ENCODE data around the gene MAPK8. TPM values are rescaled to one million over a fixed set of nuclear protein-coding genes. Genes with fewer than 3 reads are reported as not detected.

The MAPK8 gene
- total and polyA plus RNA-seq, 9 of the 15 experiments (the other 6 are each of a cell fraction or from before 2014, with no cell fraction given) = 6.4 to 159 (median 71.0) TPM

- TF ChIP-seq REST (IDR thresholded peaks at IDR 0.05; ENCODE audit: borderline replicate concordance) (no peak), REST (CRISPR knock-in tag; IDR thresholded peaks at IDR 0.05; ENCODE audit: low read depth) (no peak), STAT5B (CRISPR knock-in tag; IDR thresholded peaks at IDR 0.05) (no peak), ZNF224 (CRISPR knock-in tag; IDR thresholded peaks at IDR 0.05) (no peak), HMG20A (CRISPR knock-in tag; conservative IDR thresholded peaks at IDR 0.05) (no peak), NONO (IDR thresholded peaks at IDR 0.05; ENCODE audit: low read depth in 2 of 2, low read length in 1 of 2) (no peak), SIX5 (IDR thresholded peaks at IDR 0.05; ENCODE audit: borderline replicate concordance in 1 of 2, insufficient read depth in 1 of 2, low read depth in 1 of 2, low read length in 2 of 2) (no peak), EZH2 (IDR thresholded peaks at IDR 0.05; ENCODE audit: borderline replicate concordance, low read depth, low read length) (no peak), GTF2E2 (tag; IDR thresholded peaks at IDR 0.05) (no peak), NFATC3 (IDR thresholded peaks at IDR 0.05) (no peak), RBFOX2 (IDR thresholded peaks at IDR 0.05; ENCODE audit: low read depth, low read length) (no peak), SMARCC2 (IDR thresholded peaks at IDR 0.05; ENCODE audit: low read depth) (no peak), NCOR1 (IDR thresholded peaks at IDR 0.05) (no peak), SMARCA5 (IDR thresholded peaks at IDR 0.05) (no peak), ZBED1 (IDR thresholded peaks at IDR 0.05) (no peak), ZFP36 (IDR thresholded peaks at IDR 0.05; ENCODE audit: low read depth, low read length, partially characterized antibody) (peak; percentile 49)
- TF ChIP-seq, protein P1, sequence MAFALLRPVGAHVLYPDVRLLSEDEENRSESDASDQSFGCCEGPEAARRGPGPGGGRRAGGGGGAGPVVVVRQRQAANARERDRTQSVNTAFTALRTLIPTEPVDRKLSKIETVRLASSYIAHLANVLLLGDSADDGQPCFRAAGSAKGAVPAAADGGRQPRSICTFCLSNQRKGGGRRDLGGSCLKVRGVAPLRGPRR (CRISPR knock-in tag; IDR thresholded peaks at IDR 0.05) = no peak
- TF ChIP-seq, protein P2, sequence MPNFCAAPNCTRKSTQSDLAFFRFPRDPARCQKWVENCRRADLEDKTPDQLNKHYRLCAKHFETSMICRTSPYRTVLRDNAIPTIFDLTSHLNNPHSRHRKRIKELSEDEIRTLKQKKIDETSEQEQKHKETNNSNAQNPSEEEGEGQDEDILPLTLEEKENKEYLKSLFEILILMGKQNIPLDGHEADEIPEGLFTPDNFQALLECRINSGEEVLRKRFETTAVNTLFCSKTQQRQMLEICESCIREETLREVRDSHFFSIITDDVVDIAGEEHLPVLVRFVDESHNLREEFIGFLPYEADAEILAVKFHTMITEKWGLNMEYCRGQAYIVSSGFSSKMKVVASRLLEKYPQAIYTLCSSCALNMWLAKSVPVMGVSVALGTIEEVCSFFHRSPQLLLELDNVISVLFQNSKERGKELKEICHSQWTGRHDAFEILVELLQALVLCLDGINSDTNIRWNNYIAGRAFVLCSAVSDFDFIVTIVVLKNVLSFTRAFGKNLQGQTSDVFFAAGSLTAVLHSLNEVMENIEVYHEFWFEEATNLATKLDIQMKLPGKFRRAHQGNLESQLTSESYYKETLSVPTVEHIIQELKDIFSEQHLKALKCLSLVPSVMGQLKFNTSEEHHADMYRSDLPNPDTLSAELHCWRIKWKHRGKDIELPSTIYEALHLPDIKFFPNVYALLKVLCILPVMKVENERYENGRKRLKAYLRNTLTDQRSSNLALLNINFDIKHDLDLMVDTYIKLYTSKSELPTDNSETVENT (CRISPR knock-in tag; IDR thresholded peaks at IDR 0.05) = no peak
- TF ChIP-seq, protein P3, sequence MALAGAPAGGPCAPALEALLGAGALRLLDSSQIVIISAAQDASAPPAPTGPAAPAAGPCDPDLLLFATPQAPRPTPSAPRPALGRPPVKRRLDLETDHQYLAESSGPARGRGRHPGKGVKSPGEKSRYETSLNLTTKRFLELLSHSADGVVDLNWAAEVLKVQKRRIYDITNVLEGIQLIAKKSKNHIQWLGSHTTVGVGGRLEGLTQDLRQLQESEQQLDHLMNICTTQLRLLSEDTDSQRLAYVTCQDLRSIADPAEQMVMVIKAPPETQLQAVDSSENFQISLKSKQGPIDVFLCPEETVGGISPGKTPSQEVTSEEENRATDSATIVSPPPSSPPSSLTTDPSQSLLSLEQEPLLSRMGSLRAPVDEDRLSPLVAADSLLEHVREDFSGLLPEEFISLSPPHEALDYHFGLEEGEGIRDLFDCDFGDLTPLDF (CRISPR knock-in tag; IDR thresholded peaks at IDR 0.05) = no peak
Measured at GRCh38 chr10:48460182-48460581, 153.7 kb downstream of the MAPK8 start (continued).

Measured in K562 (cell line).